Colonic mucosa (tissue), 4 donors: ENCODE results near the gene CEP152. TPM values are rescaled to one million over a fixed set of nuclear protein-coding genes. Genes with fewer than 3 reads are reported as not detected.

Source experiments
- DNase-seq: peaks from one replicate; pipeline ENCODE4 v3.0.0-alpha.2; 2020
- H3K27ac ChIP-seq: fragments of 200-600 bp; one replicate; pipeline ENCODE4 v1.8.0; 2021
- H3K27me3 ChIP-seq: fragments of 200-600 bp; one replicate; pipeline ENCODE4 v1.8.0; 2021
- H3K36me3 ChIP-seq: fragments of 200-600 bp; one replicate; pipeline ENCODE4 v1.8.0; 2021
- H3K4me1 ChIP-seq: fragments of 200-600 bp; one replicate; pipeline ENCODE4 v1.8.0; 2021; ENCODE audit warnings: mild to moderate bottlenecking
- H3K4me3 ChIP-seq: fragments of 200-600 bp; one replicate; pipeline ENCODE4 v1.8.0; 2021
- H3K9ac ChIP-seq, 2 donors: one replicate each; pipeline ENCODE4 v1.7.0; 2013; ENCODE audit warnings: control low read depth in 2 of 2, low read depth in 2 of 2, low read length in 2 of 2
- H3K9me3 ChIP-seq: fragments of 200-600 bp; one replicate; pipeline ENCODE4 v1.8.0; 2021
- CTCF ChIP-seq: fragments of 200-600 bp; IDR thresholded peaks from one replicate; pipeline ENCODE4 v1.8.0; 2022; ENCODE audit warnings: antibody characterized with exemption, mild to moderate bottlenecking
- intact Hi-C: fragments of 100-400 bp; cut with DNase I; formaldehyde crosslinking; loops from one replicate; pipeline ENCODE4 v1.14.1; 2022
- total RNA-seq, 2 donors: library from RNA; stranded (reverse); fragmentation: NEBNext Ultra II Directional in 1 of 2; extraction: Animal tissue kit (Norgen Biotek cat#: 25700) in 1 of 2; gene quantifications; one replicate each; pipeline ENCODE4 v1.2.1, GENCODE V29; 2021
- donor health status: healthy.
- donor health status: DM: no; HTN: no; CAD: no.
- donor health status: DM: no; HTN: no; CAD: no.

The CEP152 gene
- total RNA-seq, 2 donors from 2014 or later, result 4.8 to 11.8 TPM

- Histone ChIP-seq H3K4me1 (no peaks in the 10 kb centered on the region), H3K27ac (no peak overlapping the region), H3K36me3 (no peaks in the 10 kb centered on the region), H3K9me3 (no peaks in the 10 kb centered on the region), H3K4me3 (no peak overlapping the region), H3K9ac (no peak overlapping the region), H3K27me3 (no peaks in the 10 kb centered on the region)
- intact Hi-C loops, result no loop called here
- DNase-seq, result no peak
- TF ChIP-seq CTCF, result no peak
These were observed 89.6 kb downstream of the CEP152 start for GRCh38 chr15:48721061-48721810.

DNA sequence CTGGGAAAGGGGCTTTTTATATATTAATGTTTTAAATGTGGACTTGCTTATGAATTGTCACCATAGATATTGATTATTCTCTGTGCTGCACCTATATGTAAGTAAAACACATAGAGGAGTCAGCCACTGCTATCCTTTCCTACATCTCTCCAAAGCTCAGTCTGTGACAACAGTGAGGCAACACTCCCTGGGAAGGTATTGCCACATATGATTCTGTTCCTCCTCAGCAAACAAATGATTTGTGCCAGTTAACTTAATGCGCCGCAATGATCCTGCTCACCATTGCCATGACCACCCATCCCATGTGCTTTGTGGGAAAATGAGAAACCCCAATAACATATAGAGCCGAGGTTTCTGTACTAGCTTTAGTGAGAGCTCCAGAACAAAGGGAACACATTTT, 90.2 kb downstream of the CEP152 start:
- DNase-seq, result no peak
- Histone ChIP-seq H3K27me3 (no peaks in the 10 kb centered on the region), H3K9me3 (no peaks in the 10 kb centered on the region), H3K9ac (no peak overlapping the region), H3K36me3 (no peaks in the 10 kb centered on the region), H3K4me1 (no peaks in the 10 kb centered on the region), H3K4me3 (no peak overlapping the region), H3K27ac (no peak overlapping the region)
- TF ChIP-seq CTCF, result no peak
- intact Hi-C loops, result no loop called here

DNA sequence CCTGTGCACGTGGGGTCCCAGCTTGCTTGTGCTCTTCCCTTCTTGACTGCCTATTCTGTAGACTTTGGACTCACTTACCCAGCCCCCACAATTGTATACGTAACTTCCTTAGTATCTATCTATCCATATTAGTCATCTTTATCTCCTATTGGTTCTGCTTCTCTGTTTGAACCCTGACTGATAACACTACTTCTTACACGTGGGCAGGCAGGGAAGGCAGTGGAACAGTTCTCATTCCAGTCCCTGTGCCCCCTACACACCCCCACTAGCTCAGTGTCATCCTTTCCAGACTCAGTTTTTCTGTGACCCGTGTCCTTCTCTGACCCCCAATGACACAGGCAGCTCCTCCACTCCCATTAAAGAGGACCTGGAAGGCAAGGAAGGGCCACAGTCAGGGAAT, 91.2 kb downstream of the CEP152 start:
- Histone ChIP-seq H3K36me3 (no peaks in the 10 kb centered on the region), H3K4me1 (no peaks in the 10 kb centered on the region), H3K27me3 (no peaks in the 10 kb centered on the region), H3K9me3 (no peaks in the 10 kb centered on the region), H3K4me3 (no peak overlapping the region), H3K27ac (no peak overlapping the region), H3K9ac (no peak overlapping the region)
- no peak for TF ChIP-seq CTCF
- DNase-seq, result no peak
- intact Hi-C loops, result no loop called here

DNA sequence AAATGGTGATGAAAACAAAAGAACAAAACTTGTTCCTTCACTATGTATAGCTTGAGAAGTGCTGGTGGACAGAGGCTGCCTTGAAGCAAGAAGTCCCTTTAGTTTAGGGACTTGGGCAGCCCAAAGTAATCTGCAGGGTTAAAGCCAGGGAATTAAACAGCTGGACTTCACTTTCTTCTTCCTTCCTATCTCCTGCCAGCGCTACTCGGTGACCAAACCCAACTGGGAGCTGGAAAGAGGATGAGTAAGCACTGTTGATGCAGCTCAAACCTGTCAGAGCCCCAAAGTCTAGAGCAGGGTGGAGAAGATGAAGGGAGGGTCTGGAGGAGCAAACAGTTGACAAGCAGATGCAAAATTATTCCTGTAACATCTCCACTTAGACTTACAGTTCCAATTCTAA, 92.2 kb downstream of the CEP152 start:
- H3K4me1 ChIP-seq, result no peaks in the 10 kb centered on the region
- no peaks in the 10 kb centered on the region for H3K9me3 ChIP-seq
- no peaks in the 10 kb centered on the region for H3K36me3 ChIP-seq
- intact Hi-C loops, result no loop called here
- TF ChIP-seq CTCF, result no peak
- H3K9ac ChIP-seq, result no peak overlapping the region
- no peak overlapping the region for H3K27ac ChIP-seq
- H3K27me3 ChIP-seq, result no peaks in the 10 kb centered on the region
- no peak for DNase-seq
- H3K4me3 ChIP-seq, result no peak overlapping the region

DNA sequence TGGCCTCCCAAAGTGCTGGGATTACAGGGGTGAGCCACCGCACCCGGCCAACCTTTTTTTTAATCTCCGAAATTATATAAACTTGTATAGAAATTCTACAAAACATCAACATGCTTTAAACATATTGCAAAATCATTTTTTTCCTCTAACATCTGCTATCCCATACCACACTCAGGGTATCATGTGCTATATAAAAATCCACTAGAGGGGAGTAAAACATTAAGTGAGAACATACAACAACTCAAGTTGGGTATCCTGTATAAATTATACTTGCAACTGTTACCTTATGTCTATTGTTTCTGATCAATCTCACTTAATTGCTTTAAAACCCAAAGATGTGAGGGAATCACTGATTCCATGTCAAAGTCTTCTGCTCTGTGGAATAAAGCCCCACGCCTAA, 93.4 kb downstream of the CEP152 start:
- no peak for DNase-seq
- no peak overlapping the region for H3K27ac ChIP-seq
- H3K4me3 ChIP-seq, result no peak overlapping the region
- H3K4me1 ChIP-seq, result no peaks in the 10 kb centered on the region
- no peak overlapping the region for H3K9ac ChIP-seq
- intact Hi-C loops, result no loop called here
- H3K9me3 ChIP-seq, result no peaks in the 10 kb centered on the region
- H3K36me3 ChIP-seq, result no peaks in the 10 kb centered on the region
- TF ChIP-seq CTCF, result no peak
- H3K27me3 ChIP-seq, result no peaks in the 10 kb centered on the region
